Measurements from ENCODE around the gene CASP10.
"Not testable (repeated sequence)": the region's sequence is repeated elsewhere in the genome, so short reads cannot be mapped to it uniquely, and the experiment has no call there.

Gene CASP10, protein sequence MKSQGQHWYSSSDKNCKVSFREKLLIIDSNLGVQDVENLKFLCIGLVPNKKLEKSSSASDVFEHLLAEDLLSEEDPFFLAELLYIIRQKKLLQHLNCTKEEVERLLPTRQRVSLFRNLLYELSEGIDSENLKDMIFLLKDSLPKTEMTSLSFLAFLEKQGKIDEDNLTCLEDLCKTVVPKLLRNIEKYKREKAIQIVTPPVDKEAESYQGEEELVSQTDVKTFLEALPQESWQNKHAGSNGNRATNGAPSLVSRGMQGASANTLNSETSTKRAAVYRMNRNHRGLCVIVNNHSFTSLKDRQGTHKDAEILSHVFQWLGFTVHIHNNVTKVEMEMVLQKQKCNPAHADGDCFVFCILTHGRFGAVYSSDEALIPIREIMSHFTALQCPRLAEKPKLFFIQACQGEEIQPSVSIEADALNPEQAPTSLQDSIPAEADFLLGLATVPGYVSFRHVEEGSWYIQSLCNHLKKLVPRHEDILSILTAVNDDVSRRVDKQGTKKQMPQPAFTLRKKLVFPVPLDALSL

DNA sequence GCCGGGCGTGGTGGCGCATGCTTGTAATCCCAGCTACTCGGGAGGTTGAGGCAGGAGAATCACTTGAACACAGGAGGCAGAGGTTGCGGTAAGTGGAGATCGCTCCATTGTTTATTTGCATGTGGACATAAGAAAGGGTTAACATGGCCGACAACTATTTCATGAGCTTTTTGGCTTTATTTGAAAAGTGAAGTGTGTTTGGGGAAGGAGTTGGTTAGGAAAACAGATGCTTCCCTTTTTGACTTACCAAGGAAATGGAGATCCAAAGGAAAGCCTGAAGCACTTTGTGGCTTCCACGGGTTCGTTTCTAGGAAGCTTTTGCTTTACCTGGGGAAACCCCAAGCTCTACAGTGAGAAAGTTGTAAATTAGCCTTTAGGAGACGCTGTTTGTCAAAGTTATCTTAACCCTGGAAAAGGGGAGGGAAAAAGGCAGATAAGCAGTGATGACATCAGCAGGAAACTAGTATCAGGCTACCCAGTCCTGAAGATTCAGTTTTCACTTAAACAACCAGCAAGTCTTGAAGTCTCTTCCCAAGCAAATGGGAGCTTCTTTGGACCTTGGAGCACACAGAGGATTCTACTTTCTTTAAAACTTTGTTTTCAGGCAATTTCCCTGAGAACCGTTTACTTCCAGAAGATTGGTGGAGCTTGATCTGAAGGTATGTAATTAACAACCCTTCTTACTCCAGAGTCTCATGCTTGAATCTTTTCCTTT lies at the start of gene CASP10:
TSS of gene CASP10 (plus strand) at position 492 of the 715 bp plus-strand sequence. CDS start 2,637 bp downstream, outside the sequence.
- no peak for DNase-seq

DNA sequence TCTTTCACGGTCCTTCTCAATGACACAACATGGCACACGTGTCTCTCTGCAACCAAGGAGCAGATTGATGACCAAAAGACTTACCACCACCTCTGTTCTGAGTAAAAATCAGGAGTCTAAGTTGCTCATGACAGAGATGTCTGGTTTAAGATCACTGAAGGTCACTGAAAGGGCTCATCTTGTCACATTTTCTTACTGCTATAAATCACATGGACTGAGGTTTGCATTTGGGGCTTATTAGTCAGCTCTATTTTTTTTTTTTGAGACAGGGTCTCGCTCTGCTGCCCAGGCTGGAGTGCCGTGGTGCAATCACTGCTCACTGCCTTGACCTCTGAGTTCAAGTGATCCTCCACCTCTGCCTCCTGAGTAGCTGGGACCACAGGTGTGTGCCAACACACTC lies 47.6 kb upstream of the CASP10 start:
- no peak for DNase-seq

DNA sequence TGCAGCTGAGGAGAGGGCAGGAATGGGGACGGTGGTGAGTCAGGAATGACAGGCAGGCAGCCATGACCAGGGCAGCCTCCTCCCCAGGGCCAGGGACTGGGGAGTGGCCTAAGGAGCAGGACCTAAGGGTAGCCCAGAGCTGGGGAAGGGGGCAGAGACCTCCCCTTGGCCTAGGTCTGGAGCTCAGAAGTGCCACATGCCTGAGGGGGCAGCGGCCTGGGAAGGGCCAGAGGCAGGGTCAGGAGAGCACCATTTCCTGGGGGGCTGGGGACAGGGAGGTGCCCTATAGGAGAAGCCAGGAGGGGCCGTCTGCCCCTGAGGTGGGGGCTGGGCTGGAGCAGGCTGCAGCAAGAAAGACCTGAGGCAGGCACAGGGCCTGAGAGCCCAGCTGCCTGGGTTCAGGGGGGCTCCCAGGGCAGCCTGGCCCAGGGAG lies 46.0 kb upstream of the CASP10 start:
- no peak for DNase-seq

DNA sequence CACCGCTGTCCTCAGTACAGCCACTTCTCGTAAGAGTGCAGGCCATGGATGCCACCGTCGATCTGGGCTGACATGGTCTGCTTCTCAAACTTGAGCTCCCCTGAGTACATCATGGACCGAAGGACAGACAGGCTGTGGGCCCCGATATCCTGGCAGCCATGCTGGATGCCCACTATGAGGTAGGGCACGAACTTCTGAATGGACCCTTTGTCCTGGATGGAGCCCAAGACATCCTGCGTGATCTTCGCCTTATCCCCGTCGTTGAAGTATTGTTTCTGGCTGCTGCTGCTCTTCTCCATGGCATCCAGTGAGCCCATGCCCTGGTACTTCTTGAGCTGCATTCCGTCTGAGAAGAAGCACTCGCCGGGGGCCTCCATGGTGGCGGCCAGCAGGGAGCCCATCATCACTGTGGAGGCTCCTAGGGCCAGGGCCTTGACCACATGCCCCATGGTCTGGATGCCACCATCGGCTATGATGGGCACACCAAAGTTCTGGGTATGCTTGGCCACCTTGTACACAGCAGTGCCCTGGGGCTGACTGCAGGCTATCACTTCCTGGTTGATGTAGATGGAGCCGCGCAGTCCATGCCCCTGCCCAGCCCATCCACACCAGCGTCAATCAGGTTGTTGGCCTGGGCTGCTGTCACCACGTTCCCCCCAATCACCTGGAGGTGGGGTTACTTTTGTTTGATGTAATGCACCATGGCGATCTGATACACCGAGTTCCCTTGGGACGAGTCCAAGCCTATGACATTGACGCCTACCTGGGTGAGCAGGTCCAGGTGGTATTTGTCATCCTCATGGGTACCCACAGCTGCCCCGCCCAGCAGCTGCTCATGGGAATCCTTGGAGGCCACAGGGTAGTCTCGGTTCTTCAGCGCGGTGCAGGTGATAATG lies 45.2 kb upstream of the CASP10 start:
- no peak for DNase-seq

DNA sequence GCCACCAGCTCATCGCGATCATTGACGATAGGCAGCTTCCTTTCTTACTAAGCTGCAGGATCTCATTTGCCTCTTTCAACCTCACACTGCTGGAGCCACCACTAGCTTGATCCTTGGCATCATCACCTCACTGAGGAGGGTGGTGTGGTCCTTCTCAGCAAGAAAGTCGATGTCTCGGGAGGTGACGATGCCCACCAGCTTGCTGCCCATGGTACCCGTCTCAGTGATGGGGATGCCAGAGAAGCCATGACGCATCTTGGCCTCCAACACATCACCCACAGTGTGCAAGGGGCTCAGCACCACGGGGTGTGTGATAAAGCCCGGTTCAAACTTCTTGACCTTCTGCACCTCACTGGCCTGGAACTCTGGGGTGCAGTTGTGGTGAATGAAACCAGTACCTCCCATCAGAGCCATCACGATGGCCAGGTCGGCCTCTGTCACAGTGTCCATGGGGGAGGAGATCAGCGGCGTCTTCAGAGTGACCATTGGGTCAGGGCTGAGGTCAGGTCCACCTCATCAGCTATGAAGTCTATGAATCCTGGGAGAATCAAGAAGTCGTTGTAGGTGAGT lies 44.5 kb upstream of the CASP10 start:
- DNase-seq, result no peak

DNA sequence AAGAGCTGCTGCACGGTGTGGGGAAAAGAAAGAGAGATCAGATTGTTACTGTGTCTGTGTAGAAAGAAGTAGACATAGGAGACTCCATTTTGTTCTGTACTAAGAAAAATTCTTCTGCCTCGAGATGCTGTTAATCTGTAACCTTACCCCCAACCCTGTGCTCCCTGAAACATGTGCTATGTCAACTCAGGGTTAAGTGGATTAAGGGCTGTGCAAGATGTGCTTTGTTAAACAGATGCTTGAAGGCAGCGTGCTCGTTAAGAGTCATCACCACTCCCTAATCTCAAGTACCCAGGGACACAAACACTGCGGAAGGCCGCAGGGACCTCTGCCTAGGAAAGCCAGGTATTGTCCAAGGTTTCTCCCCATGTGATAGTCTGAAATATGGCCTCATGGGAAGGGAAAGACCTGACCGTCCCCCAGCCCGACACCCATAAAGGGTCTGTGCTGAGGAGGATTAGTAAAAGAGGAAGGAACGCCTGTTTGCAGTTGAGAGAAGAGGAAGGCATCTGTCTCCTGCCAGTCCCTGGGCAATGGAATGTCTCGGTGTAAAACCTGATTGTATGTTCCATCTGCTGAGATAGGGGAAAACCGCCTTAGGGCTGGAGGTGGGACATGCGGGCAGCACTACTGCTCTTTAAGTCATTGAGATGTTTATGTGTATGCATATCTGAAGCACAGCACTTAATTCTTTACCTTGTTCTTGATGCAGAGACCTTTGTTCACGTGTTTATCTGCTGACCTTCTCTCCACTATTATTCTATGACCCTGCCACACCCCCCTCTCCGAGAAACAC lies 43.8 kb upstream of the CASP10 start:
- not testable (repeated sequence) for DNase-seq

DNA sequence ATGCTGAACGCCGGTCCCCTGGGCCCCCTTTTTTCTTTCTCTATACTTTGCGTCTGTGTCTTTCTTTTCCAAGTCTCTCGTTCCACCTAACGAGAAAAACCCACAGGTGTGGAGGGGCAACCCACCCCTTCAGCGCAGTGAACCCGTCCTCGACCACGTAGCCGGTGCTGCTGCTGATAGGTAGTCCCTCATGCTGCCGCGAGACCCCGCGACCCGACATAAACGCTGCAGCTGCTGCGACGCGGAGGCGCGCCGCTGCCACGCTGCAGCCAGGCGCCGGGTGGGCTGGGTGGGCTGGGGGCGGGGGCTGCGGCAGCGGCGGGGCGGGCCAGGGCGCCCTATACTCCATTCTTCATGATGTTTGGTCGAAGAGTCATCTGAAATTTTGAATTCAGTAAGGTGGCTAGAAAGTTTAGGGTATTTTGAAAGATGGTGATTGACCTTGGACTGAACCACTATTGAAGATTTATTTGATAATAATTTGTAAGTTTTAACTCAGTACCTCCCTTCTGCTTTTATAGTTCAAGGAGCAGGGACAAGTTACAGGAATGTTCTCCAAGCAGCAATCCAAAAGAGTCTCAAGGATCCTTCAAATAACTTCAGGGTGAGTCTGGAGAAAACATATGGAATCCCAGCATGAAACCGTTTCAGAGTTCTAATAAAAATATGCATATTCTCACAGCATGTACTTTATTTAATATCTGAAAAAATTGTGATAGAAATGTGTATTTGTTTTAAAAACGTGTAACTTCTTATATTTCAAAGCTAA lies 42.9 kb upstream of the CASP10 start:
- DNase-seq, result no peak

DNA sequence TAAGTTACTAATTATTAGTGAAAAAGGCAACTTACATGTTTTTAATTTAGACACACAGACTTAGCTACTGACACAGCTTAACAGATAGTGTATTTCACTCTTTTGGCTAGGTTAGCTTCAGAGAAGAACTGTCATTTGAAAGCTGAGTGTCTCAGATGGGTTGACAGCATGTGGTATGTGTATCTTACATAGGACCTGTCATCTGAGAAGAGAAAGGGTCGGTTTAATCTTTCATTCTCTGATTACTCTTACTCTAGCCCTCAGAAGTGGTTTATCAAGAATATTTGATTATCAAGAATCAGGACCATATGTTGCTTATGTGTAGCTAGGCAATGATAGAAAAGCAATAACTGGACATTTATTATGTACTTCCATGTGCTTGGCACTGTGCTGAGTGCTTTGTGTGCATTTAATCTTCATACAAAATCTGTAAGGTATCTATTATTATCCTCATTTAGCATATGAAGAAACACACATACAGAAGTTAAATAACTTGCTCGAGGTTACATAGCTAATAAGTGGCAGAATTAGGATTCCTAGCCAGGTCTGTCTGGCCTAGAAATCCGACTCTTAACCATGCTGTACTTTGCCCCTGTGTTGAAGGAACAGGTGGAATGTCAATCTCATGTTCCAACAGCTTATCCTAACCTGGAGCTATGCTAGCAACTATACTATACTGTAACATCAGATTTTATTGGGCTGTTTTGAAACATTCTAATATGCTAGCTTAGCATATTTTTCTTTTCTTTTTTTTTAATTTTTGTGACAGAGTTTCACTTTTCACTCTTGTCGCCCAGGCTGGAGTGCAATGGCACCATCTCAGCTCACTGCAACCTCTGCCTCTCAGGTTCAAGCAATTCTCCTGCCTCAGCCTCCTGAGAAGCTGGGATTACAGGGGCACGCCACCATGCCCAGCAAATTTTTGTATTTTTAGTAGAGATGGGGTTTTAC lies 38.6 kb upstream of the CASP10 start:
- DNase-seq, result no peak

DNA sequence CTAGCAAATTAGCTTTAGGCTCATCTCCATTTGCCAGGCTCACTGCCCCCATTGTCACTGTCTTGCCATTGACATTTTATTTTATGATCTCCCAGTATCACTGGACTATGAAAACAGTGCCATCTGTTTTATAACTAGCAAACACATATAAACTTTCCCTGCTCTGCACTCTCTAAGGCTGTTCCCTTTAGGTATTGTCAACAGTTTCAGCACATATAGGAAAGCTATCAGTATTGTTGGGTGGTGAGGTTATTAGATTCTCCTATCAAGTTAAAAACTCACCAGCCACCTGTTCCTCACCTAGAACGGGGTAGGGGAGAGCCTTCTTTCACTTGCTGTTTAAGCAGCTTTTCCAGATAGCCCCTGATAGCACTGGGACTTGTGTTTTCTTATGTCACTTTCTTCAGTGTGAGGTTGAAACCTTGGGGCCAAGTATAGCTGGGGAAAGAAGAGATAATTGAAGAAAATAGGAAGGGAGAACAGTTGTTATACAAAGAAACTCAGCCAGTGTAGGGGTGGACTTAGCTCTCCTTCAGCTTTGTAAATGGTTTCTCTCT lies 34.4 kb upstream of the CASP10 start:
- DNase-seq, result no peak

DNA sequence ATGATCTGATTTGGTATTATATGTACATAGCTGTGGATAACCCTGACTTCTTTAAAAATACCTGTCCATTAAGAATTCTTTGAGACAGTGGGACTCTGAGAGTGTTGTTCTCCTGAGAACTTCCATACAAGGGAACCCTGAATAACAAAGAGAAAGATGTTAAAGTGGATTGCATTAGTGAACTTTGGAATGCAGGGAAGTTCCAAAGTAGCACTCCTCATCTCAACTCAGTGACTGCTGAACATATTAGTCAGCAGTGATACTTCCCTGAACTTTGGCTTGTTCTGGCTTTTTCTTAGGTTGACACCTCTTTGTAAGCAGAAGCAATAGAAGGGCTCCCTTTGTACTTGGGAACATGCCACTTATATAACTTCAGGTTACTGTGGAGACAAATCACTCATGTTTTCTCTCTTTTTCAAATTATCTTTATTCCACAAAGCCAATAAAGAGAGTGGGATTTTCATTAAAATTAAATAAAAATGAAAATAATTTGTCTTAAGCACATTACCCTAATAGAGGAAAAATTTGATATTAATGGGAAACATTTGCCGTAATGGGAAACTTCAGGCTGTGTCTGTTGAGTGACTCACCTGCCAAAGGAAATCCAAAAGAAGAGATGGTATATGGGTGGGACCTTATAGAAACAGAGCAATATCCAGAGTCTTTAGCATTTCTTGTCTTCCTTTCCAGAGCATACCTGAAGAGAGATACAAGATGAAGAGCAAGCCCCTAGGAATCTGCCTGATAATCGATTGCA lies 33.7 kb upstream of the CASP10 start:
- DNase-seq, result no peak

DNA sequence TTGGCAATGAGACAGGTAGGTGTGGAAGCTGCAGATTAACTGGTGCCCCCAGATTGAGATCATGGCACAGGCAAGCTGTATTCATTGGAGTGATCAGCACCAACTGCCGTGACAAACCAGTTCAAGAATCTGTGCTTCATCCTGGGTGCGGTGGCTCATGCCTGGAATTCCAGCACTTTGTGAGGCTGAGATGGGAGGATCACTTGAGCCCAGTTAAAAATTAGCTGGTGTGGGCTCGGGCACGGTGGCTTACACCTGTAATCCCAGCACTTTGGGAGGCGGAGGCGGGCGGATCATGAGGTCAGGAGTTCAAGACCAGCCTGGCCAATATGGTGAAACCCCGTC lies 33.1 kb upstream of the CASP10 start:
- not testable (repeated sequence) for DNase-seq

DNA sequence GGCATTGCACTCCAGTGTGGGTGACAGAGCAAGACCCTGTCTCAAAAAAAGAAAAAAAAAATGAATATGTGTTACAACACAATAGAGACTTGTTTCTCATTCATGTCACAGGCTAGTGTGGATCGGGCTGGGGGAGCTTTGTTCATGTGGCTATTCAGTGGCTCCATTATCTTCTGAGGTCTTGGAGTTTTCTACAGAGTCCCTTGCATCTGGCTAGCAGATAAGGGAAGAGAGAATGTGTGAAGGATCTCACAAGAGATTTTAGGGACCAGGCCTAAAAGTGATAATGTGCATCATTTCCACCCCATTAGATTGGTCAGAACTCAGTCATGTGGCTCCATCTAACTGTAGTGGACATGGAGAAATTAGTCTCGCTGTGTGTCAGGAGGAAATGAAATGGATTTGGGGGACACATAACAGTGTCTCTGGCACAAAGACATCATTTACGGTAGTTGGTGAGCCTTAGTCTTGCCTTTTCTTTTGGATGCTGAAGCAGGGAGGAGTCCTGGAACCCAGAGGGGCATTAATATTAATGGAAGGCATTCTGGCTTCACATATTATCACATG lies 32.4 kb upstream of the CASP10 start:
- no peak for DNase-seq

DNA sequence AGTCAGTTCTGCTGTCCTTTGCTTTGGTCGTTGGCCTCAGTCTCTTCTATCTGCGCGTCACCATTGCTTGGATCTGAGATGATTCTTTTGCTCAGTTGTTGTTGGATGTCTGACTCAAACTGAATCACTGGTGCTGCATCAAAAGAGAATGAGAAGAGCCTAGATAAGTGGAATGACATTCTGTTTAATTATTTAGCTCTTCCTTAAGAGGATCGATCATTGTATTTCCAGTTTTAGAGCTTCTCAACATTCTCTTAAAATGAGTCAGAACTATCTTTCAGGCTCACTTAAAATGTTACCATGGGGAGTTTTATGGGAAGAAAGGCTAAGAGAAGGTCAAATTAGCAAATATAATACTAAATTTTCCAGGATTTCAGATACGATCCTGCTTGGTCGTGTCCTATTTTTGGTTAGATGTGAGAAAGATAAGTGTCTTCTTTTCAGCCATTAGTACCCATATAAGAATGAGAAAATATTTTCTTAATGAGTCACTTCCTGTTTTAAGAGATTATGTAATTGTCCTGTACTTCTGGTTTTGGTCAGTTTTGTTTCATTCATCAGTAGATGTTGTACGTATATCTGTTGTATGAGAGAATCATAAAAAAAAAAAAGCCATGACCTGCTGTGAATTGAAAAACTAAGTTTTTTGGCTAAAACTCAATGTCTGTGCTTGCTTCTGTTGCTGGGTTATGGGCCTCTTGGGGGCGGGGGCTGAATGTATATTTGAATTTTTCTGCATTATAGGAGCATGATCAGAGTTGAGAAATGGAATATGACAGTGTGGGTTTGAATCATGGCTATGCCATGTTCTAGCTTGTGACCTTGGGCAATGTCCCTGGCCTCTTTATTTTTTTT lies 31.6 kb upstream of the CASP10 start:
- DNase-seq, result no peak

DNA sequence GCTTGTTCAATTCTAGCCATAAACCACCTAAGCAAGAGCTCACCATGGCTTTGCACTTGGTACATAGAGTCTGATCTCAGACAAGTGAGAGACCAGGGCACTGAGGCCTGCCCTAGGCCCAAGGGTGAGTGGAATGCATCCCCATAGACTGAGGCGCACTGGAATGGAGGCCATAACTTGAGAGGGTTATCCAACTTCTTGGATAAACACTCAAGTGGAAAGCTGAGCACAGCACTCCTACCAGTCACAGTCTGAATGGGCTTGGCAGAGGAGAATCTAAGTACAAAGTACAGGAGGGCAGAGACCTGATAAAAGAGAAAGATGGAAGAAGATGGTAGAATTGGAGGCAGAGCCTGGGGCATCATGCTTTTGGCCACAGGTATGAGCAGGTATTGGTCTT lies 30.4 kb upstream of the CASP10 start:
- no peak for DNase-seq

DNA sequence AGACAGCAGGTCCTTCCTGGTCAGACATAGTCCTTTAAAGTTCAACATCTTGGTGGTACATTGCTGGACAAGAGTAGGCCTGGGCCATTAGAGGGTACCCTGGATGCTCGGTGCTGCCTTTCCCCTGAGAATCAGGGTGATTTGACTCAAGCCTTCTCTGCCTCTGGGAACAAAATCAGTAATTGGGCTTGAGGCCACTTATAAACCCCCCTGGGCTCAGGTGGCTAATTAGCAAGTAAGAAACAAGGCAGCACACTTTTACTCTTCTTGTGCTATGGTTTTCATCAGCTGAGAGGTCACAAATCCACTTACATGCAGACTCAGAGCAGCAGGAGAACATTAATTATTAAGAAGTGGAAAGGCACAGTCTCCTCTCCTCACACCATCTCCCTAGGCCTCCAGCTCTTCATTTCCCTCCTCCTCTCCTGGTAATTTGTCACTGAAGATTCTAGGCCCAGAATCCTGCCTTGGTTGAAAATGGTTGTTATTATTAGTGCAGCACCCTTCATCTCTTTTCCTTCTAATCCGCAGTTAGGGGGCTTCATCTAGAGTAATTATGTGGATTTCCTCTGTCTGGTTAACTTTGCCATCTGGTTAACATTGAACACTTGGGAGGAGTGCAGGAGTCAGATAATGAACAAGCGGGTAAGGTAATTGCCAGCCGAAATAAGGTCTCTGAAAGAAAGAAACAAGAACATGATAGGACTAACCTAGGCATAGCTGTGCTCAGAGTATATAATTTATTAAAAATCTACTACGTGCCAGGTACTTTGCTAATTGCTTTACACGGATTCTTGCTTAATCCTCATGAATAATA lies 29.7 kb upstream of the CASP10 start:
- no peak for DNase-seq
